H9 (cell line): ENCODE results near the gene ZNF202. TPM values are rescaled to one million over a fixed set of nuclear protein-coding genes. Genes with fewer than 3 reads are reported as not detected.

Source experiments
- DNase-seq: peaks from one replicate; pipeline ENCODE4 v3.0.0-alpha.2; 2017
- H2AFZ ChIP-seq: one replicate; pipeline ENCODE4 v1.6.1; 2013; ENCODE audit warnings: mild to moderate bottlenecking, low read length, control low read depth, moderate library complexity
- H2AK5ac ChIP-seq: 2 replicates; pipeline ENCODE4 v1.6.1; 2013; ENCODE audit warnings: low read length, control low read depth, mixed read lengths; ENCODE audit not compliant: insufficient read length
- H2BK120ac ChIP-seq: one replicate; pipeline ENCODE4 v1.6.1; 2013; ENCODE audit warnings: low read depth, mild to moderate bottlenecking, low read length, control low read depth, inconsistent platforms; ENCODE audit not compliant: poor library complexity, severe bottlenecking
- H2BK12ac ChIP-seq: 2 replicates; pipeline ENCODE4 v1.6.1; 2013; ENCODE audit warnings: low read length, control low read depth, mixed read lengths, low read depth; ENCODE audit not compliant: insufficient read length
- H2BK15ac ChIP-seq: 2 replicates; pipeline ENCODE4 v1.6.1; 2013; ENCODE audit warnings: low read depth, low read length, control low read depth
- H2BK20ac ChIP-seq: one replicate; pipeline ENCODE4 v1.6.1; 2013; ENCODE audit warnings: low read depth, mild to moderate bottlenecking, low read length, control low read depth, inconsistent platforms; ENCODE audit not compliant: poor library complexity, severe bottlenecking
- H2BK5ac ChIP-seq: 2 replicates; pipeline ENCODE4 v1.6.1; 2013; ENCODE audit warnings: low read length, control low read depth, mixed read lengths; ENCODE audit not compliant: insufficient read length
- H3K14ac ChIP-seq: 2 replicates; pipeline ENCODE4 v1.6.1; 2013; ENCODE audit warnings: low read length, control low read depth; ENCODE audit not compliant: insufficient read depth
- H3K18ac ChIP-seq: 2 replicates; pipeline ENCODE4 v1.6.1; 2013; ENCODE audit warnings: low read depth, mild to moderate bottlenecking, mixed read lengths, low read length, control low read depth; ENCODE audit not compliant: insufficient read length
- H3K23ac ChIP-seq: 2 replicates; pipeline ENCODE4 v1.6.1; 2013; ENCODE audit warnings: low read length, control low read depth, mixed read lengths, low read depth; ENCODE audit not compliant: insufficient read length
- H3K23me2 ChIP-seq: 2 replicates; pipeline ENCODE4 v1.6.1; 2013; ENCODE audit warnings: low read depth, mild to moderate bottlenecking, mixed read lengths, low read length, control low read depth; ENCODE audit not compliant: insufficient read length, poor library complexity, severe bottlenecking
- H3K27ac ChIP-seq: 2 replicates; pipeline ENCODE4 v1.5.1; 2013; ENCODE audit warnings: low read length, control low read depth, mixed read lengths, low read depth; ENCODE audit not compliant: insufficient read length
- H3K27me3 ChIP-seq: 2 replicates; pipeline ENCODE4 v1.6.1; 2013; ENCODE audit warnings: low read length, control low read depth, inconsistent platforms; ENCODE audit not compliant: insufficient read depth
- H3K4ac ChIP-seq: 2 replicates; pipeline ENCODE4 v1.6.1; 2013; ENCODE audit warnings: low read depth, mild to moderate bottlenecking, control low read depth, inconsistent platforms, low read length, moderate library complexity
- H3K4me1 ChIP-seq: 2 replicates; pipeline ENCODE4 v1.6.1; 2013; ENCODE audit warnings: low read length, control low read depth, inconsistent platforms; ENCODE audit not compliant: insufficient read depth
- H3K4me2 ChIP-seq: 2 replicates; pipeline ENCODE4 v1.6.1; 2013; ENCODE audit warnings: low read length, control low read depth, mixed read lengths; ENCODE audit not compliant: insufficient read length, insufficient read depth
- H3K56ac ChIP-seq: 2 replicates; pipeline ENCODE4 v1.6.1; 2013; ENCODE audit warnings: low read depth, mild to moderate bottlenecking, mixed read lengths, low read length, control low read depth; ENCODE audit not compliant: insufficient read length
- H3K79me1 ChIP-seq: 2 replicates; pipeline ENCODE4 v1.6.1; 2013; ENCODE audit warnings: low read depth, mild to moderate bottlenecking, moderate library complexity, low read length, control low read depth, inconsistent platforms; ENCODE audit not compliant: insufficient read depth, poor library complexity, severe bottlenecking
- H3K79me2 ChIP-seq: 2 replicates; pipeline ENCODE4 v1.6.1; 2013; ENCODE audit warnings: low read length, control low read depth, inconsistent platforms; ENCODE audit not compliant: insufficient read depth
- H3K9ac ChIP-seq: 2 replicates; pipeline ENCODE4 v1.6.1; 2013; ENCODE audit warnings: low read length, control low read depth, mixed read lengths; ENCODE audit not compliant: insufficient read length; ENCODE audit errors: extremely low read depth
- H3K9me3 ChIP-seq: one replicate; pipeline ENCODE4 v1.6.1; 2013; ENCODE audit warnings: low read depth, low read length, inconsistent platforms; ENCODE audit not compliant: control insufficient read depth
- H3T11ph ChIP-seq: one replicate; pipeline ENCODE4 v1.6.1; 2013; ENCODE audit warnings: mild to moderate bottlenecking, low read length, control low read depth, inconsistent platforms
- H4K20me1 ChIP-seq: one replicate; pipeline ENCODE4 v1.6.1; 2013; ENCODE audit not compliant: control insufficient read depth, insufficient read length, insufficient read depth
- H4K5ac ChIP-seq: 2 replicates; pipeline ENCODE4 v1.6.1; 2013; ENCODE audit warnings: low read depth, mild to moderate bottlenecking, mixed read lengths, low read length, control low read depth; ENCODE audit not compliant: insufficient read length
- H4K8ac ChIP-seq: replicated peaks from 2 replicates; pipeline ENCODE4 v1.6.1; 2013; ENCODE audit warnings: low read length, control low read depth, mixed read lengths, low read depth; ENCODE audit not compliant: insufficient read length
- H4K91ac ChIP-seq: 2 replicates; pipeline ENCODE4 v1.6.1; 2013; ENCODE audit warnings: low read depth, mild to moderate bottlenecking, moderate library complexity, mixed read lengths, low read length, control low read depth; ENCODE audit not compliant: insufficient read length
- H3K27ac Mint-ChIP-seq, 3 experiments: 2 replicates in 2 of 3; 3 replicates in 1 of 3; pipeline ENCODE4 v1.8.0; 2020 to 2021; ENCODE audit warnings: mixed read lengths in 3 of 3, mild to moderate bottlenecking in 1 of 3, moderate library complexity in 1 of 3
- H3K27me3 Mint-ChIP-seq: 2 replicates; pipeline ENCODE4 v1.8.0; 2021; ENCODE audit warnings: low read depth, mild to moderate bottlenecking, moderate library complexity, mixed read lengths
- H3K36me3 Mint-ChIP-seq, 3 experiments: 2 replicates in 2 of 3; 3 replicates in 1 of 3; pipeline ENCODE4 v1.8.0; 2020 to 2021; ENCODE audit warnings: low read depth in 3 of 3, mixed read lengths in 3 of 3; ENCODE audit not compliant: insufficient read depth in 1 of 3
- H3K4me1 Mint-ChIP-seq, 2 experiments: 2 replicates each; pipeline ENCODE4 v1.8.0; 2020; ENCODE audit warnings: mixed read lengths in 2 of 2
- H3K4me3 Mint-ChIP-seq, 2 experiments: 2 replicates in 1 of 2; 3 replicates in 1 of 2; pipeline ENCODE4 v1.8.0; 2020 to 2021; ENCODE audit warnings: mild to moderate bottlenecking in 2 of 2, mixed read lengths in 2 of 2, moderate library complexity in 1 of 2
- H3K9me3 Mint-ChIP-seq, 2 experiments: 2 replicates in 1 of 2; 3 replicates in 1 of 2; pipeline ENCODE4 v1.8.0; 2020; ENCODE audit warnings: mild to moderate bottlenecking in 2 of 2, mixed read lengths in 2 of 2, moderate library complexity in 1 of 2
- CTCF ChIP-seq: fragments of 200-600 bp; sonication (generic); conservative IDR thresholded peaks from 3 replicates; pipeline ENCODE4 v1.8.0; 2021; ENCODE audit warnings: antibody characterized with exemption, mild to moderate bottlenecking
- WGBS: extraction: QIAGEN DNeasy Blood & Tissue Kit; methylation state at CpG from one replicate; pipeline ENCODE4 v1.1.7; 2013; ENCODE audit warnings: missing lambda C conversion rate, low lambda C conversion rate, mixed read lengths; ENCODE audit not compliant: insufficient read length; ENCODE audit errors: extremely low coverage; 5-methylcytosine and 5-hydroxymethylcytosine counted together
- total RNA-seq: library from RNA; stranded (reverse); gene quantifications from 2 replicates; pipeline ENCODE4 v1.2.1, GENCODE V29; 2021

ZNF202 gene
- total RNA-seq, 1 experiment from 2014 or later, result 49.2 TPM

DNA sequence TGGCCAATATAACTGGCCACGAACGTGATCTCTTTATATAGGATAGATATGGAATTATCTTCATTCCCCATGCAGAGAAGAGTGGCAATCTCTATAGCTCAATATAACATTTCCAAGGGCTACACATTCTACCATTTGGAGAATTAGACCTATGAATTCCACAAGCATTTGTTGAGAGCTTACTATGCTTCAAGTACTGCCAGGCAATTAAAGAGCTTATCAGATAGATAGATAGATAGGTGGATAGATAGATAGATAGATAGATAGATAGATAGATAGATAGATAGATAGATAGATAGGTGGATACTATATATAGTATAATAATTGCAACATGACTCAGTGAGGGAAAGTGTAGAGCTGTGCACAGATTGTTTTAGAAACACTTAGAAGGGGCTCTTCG lies 14.4 kb upstream of the ZNF202 start:
- Histone ChIP-seq H4K5ac (no peak overlapping the region), H2BK15ac (no peak overlapping the region), H3K9me3 (no peaks in the 10 kb centered on the region), H3T11ph (no peak overlapping the region), H3K23ac (no peak overlapping the region), H3K27me3 (no peaks in the 10 kb centered on the region), H3K79me1 (no peaks in the 10 kb centered on the region), H4K91ac (no peak overlapping the region), H3K4ac (no peak overlapping the region), H4K20me1 (no peaks in the 10 kb centered on the region), H3K56ac (no peak overlapping the region), H4K8ac (no peak overlapping the region), H3K4me1 (no peaks in the 10 kb centered on the region; the same call in 1 of the 2 replicates), H3K14ac (no peak overlapping the region), H3K9ac (no peak overlapping the region), H2BK12ac (no peak overlapping the region), H2BK120ac (no peak overlapping the region), H3K27ac (no peak overlapping the region), H3K79me2 (no peaks in the 10 kb centered on the region), H3K18ac (no peak overlapping the region), H2BK20ac (no peak overlapping the region), H3K4me2 (no peak overlapping the region), H2AK5ac (no peak overlapping the region), H2BK5ac (no peak overlapping the region), H3K23me2 (no peaks in the 10 kb centered on the region), H2AFZ (no peak overlapping the region)
- H3K4me1 Mint-ChIP-seq, result peaks cover 16 to 20% of the 10 kb centered on the region in 2 experiments
- peaks cover 0 to 13% of the 10 kb centered on the region in 2 experiments for H3K9me3 Mint-ChIP-seq
- H3K27me3 Mint-ChIP-seq, result peaks cover 2% of the 10 kb centered on the region; the same call in 1 of the 2 replicates
- H3K4me3 Mint-ChIP-seq, result no peak overlapping the region
- TF ChIP-seq CTCF, result no peak
- no peak overlapping the region; a peak in 1 of 7 replicates for H3K27ac Mint-ChIP-seq
- no peak for DNase-seq
- peaks cover 7 to 25% (median 17%) of the 10 kb centered on the region in 3 experiments; a peak in 5 of 7 replicates for H3K36me3 Mint-ChIP-seq
- WGBS, result no CpG with 5 or more reads among the region's 3 CpGs
